Measurements from ENCODE around the gene CPA5. TPM values are rescaled to one million over a fixed set of nuclear protein-coding genes. Genes with fewer than 3 reads are reported as not detected.

CPA5 gene
- total RNA-seq (2014; rRNA removed; shearing (Covaris generic)) (not detected in 2 replicates), polyA plus RNA-seq (2016; fragmentation: Nextera tagmentation; extraction: Ambion mirVana) (not detected in 2 replicates)
- long read RNA-seq = 0 reads

GRCh38 chr7:130344271-130344866, at the start of gene CPA5:
CPA5 (plus strand) TSS chr7:130344816; CDS start chr7:130346486, 1,670 bp downstream.
- Mint-ChIP-seq H3K27me3 (ENCODE audit: insufficient read depth, low read depth, poor library complexity) (peaks cover 8% of the 10 kb centered on the region), H3K4me1 (peaks cover 14% of the 10 kb centered on the region), H3K4me3 (peak within 1 kb of the TSS; percentile 14; the same call in 1 of the 3 replicates), H3K36me3 (ENCODE audit: low read depth) (no peaks in the 10 kb centered on the region; the same call in 2 of the 3 replicates), H3K9me3 (no peaks in the 10 kb centered on the region), H3K27ac (no peak within 1 kb of the TSS)
- no peak within 1 kb of the TSS for H3K27ac ChIP-seq (ENCODE audit: low read depth)
- ATAC-seq (no peak), DNase-seq (ENCODE audit: low spot score) (no peak)
- H3K4me3 ChIP-seq = 0 out of 2 replicates have a peak within 1 kb of the TSS, but pooled peaks have one; percentile 17
- peak within 1 kb of the TSS; percentile 67; the same call in 1 of the 2 replicates for H2AFZ ChIP-seq
- no peaks in the 10 kb centered on the region for H4K20me1 ChIP-seq (replicated peaks; ENCODE audit: insufficient read depth)
- TF ChIP-seq POLR2AphosphoS5 (IDR thresholded peaks at IDR 0.05; ENCODE audit: low read depth) = no peak
- TF ChIP-seq EZH2 (IDR thresholded peaks at IDR 0.05; ENCODE audit: low read depth, unreplicated experiment) = no peak
- TF ChIP-seq CREB1 (CRISPR knock-in tag; IDR thresholded peaks at IDR 0.05; ENCODE audit: low read depth) = no peak
- no peaks in the 10 kb centered on the region for H3K27me3 ChIP-seq (ENCODE audit: insufficient read depth)
- H3K4me2 ChIP-seq = peak within 1 kb of the TSS; percentile 56
- peaks cover 10% of the 10 kb centered on the region; the same call in 1 of the 2 replicates for H3K9me2 ChIP-seq (ENCODE audit: insufficient read depth)
- no peaks in the 10 kb centered on the region for H3K36me3 ChIP-seq (ENCODE audit: insufficient read depth)
- H3F3A ChIP-seq (replicated peaks; ENCODE audit: low read depth) = no peaks in the 10 kb centered on the region
- H3K79me2 ChIP-seq (replicated peaks; ENCODE audit: insufficient read depth) = no peaks in the 10 kb centered on the region
- H3K4me1 ChIP-seq (ENCODE audit: insufficient read depth) = peaks cover 15% of the 10 kb centered on the region

- H3K36me3 ChIP-seq (ENCODE audit: insufficient read depth) = no peaks in the 10 kb centered on the region
- H3K27ac ChIP-seq (ENCODE audit: low read depth) = no peak overlapping the region
- Mint-ChIP-seq H3K4me1 (no peaks in the 10 kb centered on the region), H3K27ac (no peak overlapping the region), H3K4me3 (no peak overlapping the region), H3K27me3 (ENCODE audit: insufficient read depth, low read depth, poor library complexity) (peaks cover 5% of the 10 kb centered on the region), H3K36me3 (ENCODE audit: low read depth) (no peaks in the 10 kb centered on the region), H3K9me3 (no peaks in the 10 kb centered on the region)
- no peak for DNase-seq (ENCODE audit: low spot score)
- no peaks in the 10 kb centered on the region for H4K20me1 ChIP-seq (replicated peaks; ENCODE audit: insufficient read depth)
- no peak overlapping the region for H2AFZ ChIP-seq
- ATAC-seq = no peak
- no peaks in the 10 kb centered on the region for H3K79me2 ChIP-seq (replicated peaks; ENCODE audit: insufficient read depth)
- no peaks in the 10 kb centered on the region for H3K27me3 ChIP-seq (ENCODE audit: insufficient read depth)
- H3K4me1 ChIP-seq (ENCODE audit: insufficient read depth) = no peaks in the 10 kb centered on the region
- H3K9me2 ChIP-seq (ENCODE audit: insufficient read depth) = peaks cover 7% of the 10 kb centered on the region; the same call in 1 of the 2 replicates
- no peak overlapping the region for H3K4me2 ChIP-seq
- no peak overlapping the region for H3K4me3 ChIP-seq
- H3F3A ChIP-seq (replicated peaks; ENCODE audit: low read depth) = no peaks in the 10 kb centered on the region
- no peak for TF ChIP-seq ZNF114 (CRISPR knock-in tag; IDR thresholded peaks at IDR 0.05)
- no peak for TF ChIP-seq ZNF331 (CRISPR knock-in tag; IDR thresholded peaks at IDR 0.05; ENCODE audit: low read depth)
- no peak for TF ChIP-seq POLR2AphosphoS5 (IDR thresholded peaks at IDR 0.05; ENCODE audit: low read depth)
- no peak for TF ChIP-seq STAT1 (IDR thresholded peaks at IDR 0.05; ENCODE audit: unreplicated experiment)
- no peak for TF ChIP-seq ETS1 (IDR thresholded peaks at IDR 0.05)
- TF ChIP-seq EZH2phosphoT487 (IDR thresholded peaks at IDR 0.05; ENCODE audit: unreplicated experiment) = no peak
- TF ChIP-seq JUNB (IDR thresholded peaks at IDR 0.05; ENCODE audit: unreplicated experiment) = no peak
- no peak for TF ChIP-seq REST (IDR thresholded peaks at IDR 0.05; ENCODE audit: unreplicated experiment)
- no peak for TF ChIP-seq CTCF (conservative IDR thresholded peaks at IDR 0.05; ENCODE audit: low read depth in 2 of 2)
- TF ChIP-seq NANOG (IDR thresholded peaks at IDR 0.05; ENCODE audit: borderline replicate concordance) = no peak
- no peak for TF ChIP-seq EZH2 (IDR thresholded peaks at IDR 0.05; ENCODE audit: low read depth, unreplicated experiment)
- no peak for TF ChIP-seq CREB1 (CRISPR knock-in tag; IDR thresholded peaks at IDR 0.05; ENCODE audit: low read depth)
Observed at GRCh38 chr7:130296221-130296951, 48.2 kb upstream of the CPA5 start.

Data from GM23338 (cell line).